Colonic mucosa (tissue), 4 donors: ENCODE measurements around the gene C2CD2L. TPM values are rescaled to one million over a fixed set of nuclear protein-coding genes. Genes with fewer than 3 reads are reported as not detected.

Experiments used
- DNase-seq: peaks from one replicate; pipeline ENCODE4 v3.0.0-alpha.2; 2020
- H3K27ac ChIP-seq: fragments of 200-600 bp; one replicate; pipeline ENCODE4 v1.8.0; 2021
- H3K27me3 ChIP-seq: fragments of 200-600 bp; one replicate; pipeline ENCODE4 v1.8.0; 2021
- H3K36me3 ChIP-seq: fragments of 200-600 bp; one replicate; pipeline ENCODE4 v1.8.0; 2021
- H3K4me1 ChIP-seq: fragments of 200-600 bp; one replicate; pipeline ENCODE4 v1.8.0; 2021; ENCODE audit warnings: mild to moderate bottlenecking
- H3K4me3 ChIP-seq: fragments of 200-600 bp; one replicate; pipeline ENCODE4 v1.8.0; 2021
- H3K9ac ChIP-seq, 2 donors: one replicate each; pipeline ENCODE4 v1.7.0; 2013; ENCODE audit warnings: control low read depth in 2 of 2, low read depth in 2 of 2, low read length in 2 of 2
- H3K9me3 ChIP-seq: fragments of 200-600 bp; one replicate; pipeline ENCODE4 v1.8.0; 2021
- CTCF ChIP-seq: fragments of 200-600 bp; IDR thresholded peaks from one replicate; pipeline ENCODE4 v1.8.0; 2022; ENCODE audit warnings: antibody characterized with exemption, mild to moderate bottlenecking
- intact Hi-C: fragments of 100-400 bp; cut with DNase I; formaldehyde crosslinking; loops from one replicate; pipeline ENCODE4 v1.14.1; 2022
- total RNA-seq, 2 donors: library from RNA; stranded (reverse); fragmentation: NEBNext Ultra II Directional in 1 of 2; extraction: Animal tissue kit (Norgen Biotek cat#: 25700) in 1 of 2; gene quantifications; one replicate each; pipeline ENCODE4 v1.2.1, GENCODE V29; 2021
- donor health status: healthy.
- donor health status: DM: no; HTN: no; CAD: no.
- donor health status: DM: no; HTN: no; CAD: no.

Gene C2CD2L
- total RNA-seq, 2 donors from 2014 or later, result 20.6 to 27.9 TPM

DNA sequence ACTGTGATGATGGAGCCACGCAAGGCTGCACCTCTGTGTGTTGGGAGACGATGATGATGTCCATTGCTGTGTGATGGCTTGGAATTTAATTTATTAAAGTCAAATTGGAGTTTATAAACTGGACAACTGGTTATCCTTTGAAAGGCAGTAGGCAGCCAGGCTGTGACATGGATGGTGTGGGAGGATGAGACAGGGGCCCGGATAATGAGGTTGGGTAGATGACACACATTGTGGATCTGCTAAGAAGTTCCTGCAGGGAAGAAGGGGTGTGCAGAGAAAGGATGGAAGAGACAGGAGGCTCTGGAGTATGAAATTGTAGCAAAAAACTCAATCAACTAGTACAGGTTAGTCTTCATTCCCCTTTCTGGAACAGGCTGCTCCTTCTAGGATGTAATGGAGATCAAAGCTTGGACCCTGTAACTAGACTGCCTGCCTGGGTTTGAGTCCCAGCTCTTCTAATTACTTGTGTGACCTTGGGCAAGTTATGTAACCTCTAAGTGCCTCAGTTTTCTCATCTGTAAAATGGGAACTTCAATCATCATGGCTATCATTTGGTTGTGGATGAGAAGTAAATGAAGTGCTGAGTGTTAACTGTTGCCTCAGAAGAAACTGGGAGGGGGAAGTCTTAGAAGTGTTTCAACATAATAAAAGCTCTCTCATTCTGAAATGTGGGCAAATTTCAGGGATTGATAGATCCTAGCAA lies 10.0 kb downstream of the C2CD2L start:
- no peak for DNase-seq
- TF ChIP-seq CTCF, result no peak
- Histone ChIP-seq H3K4me3 (no peak overlapping the region), H3K9me3 (no peaks in the 10 kb centered on the region), H3K4me1 (no peaks in the 10 kb centered on the region), H3K27ac (no peak overlapping the region), H3K9ac (no peak overlapping the region), H3K27me3 (no peaks in the 10 kb centered on the region), H3K36me3 (peaks cover 5% of the 10 kb centered on the region)
- intact Hi-C loops, result no loop called here

DNA sequence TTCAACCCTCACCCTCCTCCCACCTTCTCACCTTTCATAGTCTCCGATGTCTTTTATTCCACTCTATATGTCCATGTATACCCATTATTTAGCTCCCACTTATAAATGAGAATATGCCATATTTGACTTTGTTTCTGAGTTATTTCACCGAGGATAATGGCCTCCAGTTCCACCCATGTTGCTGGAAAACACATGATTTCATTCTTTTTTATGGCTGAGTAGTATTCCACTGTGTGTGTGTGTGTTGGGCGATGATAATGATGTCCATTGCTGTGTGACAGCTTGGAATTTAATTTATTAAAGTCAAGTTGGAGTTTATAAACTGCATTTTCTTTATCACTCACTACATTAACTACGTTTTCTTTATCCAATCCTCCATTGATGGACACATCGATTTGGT lies 11.1 kb downstream of the C2CD2L start:
- no peak overlapping the region for H3K9ac ChIP-seq
- H3K4me1 ChIP-seq, result peaks cover 5% of the 10 kb centered on the region
- DNase-seq, result no peak
- H3K27ac ChIP-seq, result no peak overlapping the region
- H3K27me3 ChIP-seq, result no peaks in the 10 kb centered on the region
- no peaks in the 10 kb centered on the region for H3K9me3 ChIP-seq
- no peak overlapping the region for H3K4me3 ChIP-seq
- no peak for TF ChIP-seq CTCF
- intact Hi-C loops, result no loop called here
- no peaks in the 10 kb centered on the region for H3K36me3 ChIP-seq

GRCh38 chr11:119118946-119119345 lies 11.8 kb downstream of the C2CD2L start:
- H3K27me3 ChIP-seq, result no peaks in the 10 kb centered on the region
- no peaks in the 10 kb centered on the region for H3K36me3 ChIP-seq
- H3K9me3 ChIP-seq, result no peaks in the 10 kb centered on the region
- H3K9ac ChIP-seq, result no peak overlapping the region
- no peak for TF ChIP-seq CTCF
- DNase-seq, result no peak
- peaks cover 5% of the 10 kb centered on the region for H3K4me1 ChIP-seq
- no peak overlapping the region for H3K4me3 ChIP-seq
- intact Hi-C loops, result no loop called here
- no peak overlapping the region for H3K27ac ChIP-seq

GRCh38 chr11:119120639-119121007 lies 13.5 kb downstream of the C2CD2L start:
- H3K27ac ChIP-seq, result no peak overlapping the region
- H3K9me3 ChIP-seq, result no peaks in the 10 kb centered on the region
- H3K36me3 ChIP-seq, result no peaks in the 10 kb centered on the region
- intact Hi-C loops, result no loop called here
- no peaks in the 10 kb centered on the region for H3K27me3 ChIP-seq
- peak overlapping the region; percentile 79 for H3K4me3 ChIP-seq
- DNase-seq, result no peak
- peak overlapping the region in 1 of 2 donors; percentile 87 for H3K9ac ChIP-seq
- no peak for TF ChIP-seq CTCF
- H3K4me1 ChIP-seq, result peaks cover 5% of the 10 kb centered on the region

DNA sequence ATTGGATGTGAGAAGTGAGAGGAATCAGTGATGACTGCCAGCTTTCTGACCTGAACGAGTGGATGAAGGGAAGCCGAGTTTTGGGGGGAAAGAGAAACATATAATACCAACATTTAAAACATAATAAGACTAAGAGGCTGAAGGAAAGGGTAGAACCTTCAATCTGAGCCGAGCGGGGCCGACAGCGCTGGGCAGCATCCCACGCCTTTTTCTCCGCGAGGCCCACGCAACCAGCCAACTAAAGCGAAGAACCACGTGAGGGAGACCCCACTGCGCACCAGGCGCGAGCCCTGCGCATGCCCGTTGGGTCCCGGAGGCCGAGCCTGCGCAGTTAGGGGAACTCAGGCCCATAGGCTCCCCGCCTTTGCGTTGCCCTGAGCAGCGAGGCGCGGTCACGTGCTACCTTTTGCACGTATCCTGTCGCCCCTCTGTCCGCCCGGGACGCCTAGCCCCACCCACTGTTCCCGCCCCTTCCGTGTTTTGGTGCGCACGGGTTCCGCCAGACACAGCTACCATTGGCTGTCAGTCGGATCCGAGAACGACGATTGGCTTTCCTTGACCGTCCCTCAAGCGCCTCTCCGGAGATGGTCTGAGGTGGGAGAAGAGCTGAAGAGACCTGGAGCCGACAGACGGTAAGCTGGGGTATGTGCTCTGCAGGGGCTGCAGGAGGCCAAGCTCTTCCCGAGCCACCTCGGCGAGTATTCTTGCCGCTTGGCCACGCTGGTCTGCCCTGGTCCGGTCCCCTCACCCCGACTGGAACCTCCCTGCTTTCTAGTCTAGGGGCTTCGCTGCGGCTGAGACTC lies 14.1 kb downstream of the C2CD2L start, which contains the start of gene HINFP:
Gene HINFP, plus strand, starts transcription at position 573 of the 803 bp plus-strand sequence. CDS start 5,365 bp downstream, outside the sequence.
- intact Hi-C loops, result no loop called here
- Histone ChIP-seq H3K9me3 (no peaks in the 10 kb centered on the region), H3K27me3 (no peaks in the 10 kb centered on the region), H3K9ac (peak within 1 kb of the TSS; percentile 87 to 92), H3K36me3 (no peaks in the 10 kb centered on the region), H3K4me1 (peaks cover 5% of the 10 kb centered on the region), H3K27ac (peak within 1 kb of the TSS; percentile 91), H3K4me3 (peak within 1 kb of the TSS; percentile 79)
- peak; percentile 100 for DNase-seq
- no peak for TF ChIP-seq CTCF
